Transverse colon (tissue), 4 donors: ENCODE results near the gene HRAS. TPM values are rescaled to one million over a fixed set of nuclear protein-coding genes. Genes with fewer than 3 reads are reported as not detected.

ENCODE experiments used
- DNase-seq: peaks from one replicate; pipeline ENCODE4 v3.0.0-alpha.2; 2019
- H3K27ac ChIP-seq, 4 donors: fragments of 200-600 bp; sonication (generic); 2 replicates each; pipeline ENCODE4 v1.5.1; 2016 to 2018; ENCODE audit warnings: inconsistent platforms in 4 of 4
- H3K27me3 ChIP-seq: fragments of 200-600 bp; sonication (generic); 2 replicates; pipeline ENCODE4 v1.5.1; 2017; ENCODE audit warnings: inconsistent platforms
- H3K36me3 ChIP-seq, 4 donors: fragments of 200-600 bp; sonication (generic); 2 replicates each; pipeline ENCODE4 v1.5.1; 2017 to 2019; ENCODE audit warnings: inconsistent platforms in 4 of 4
- H3K4me1 ChIP-seq, 4 donors: fragments of 200-600 bp; sonication (generic); 2 replicates each; pipeline ENCODE4 v1.5.1; 2017 to 2020; ENCODE audit warnings: inconsistent platforms in 4 of 4
- H3K4me3 ChIP-seq, 4 donors: fragments of 200-600 bp; sonication (generic); 1 replicate in 1 of 4; 2 replicates in 3 of 4; pipeline versions ENCODE4 v1.5.1 to v1.6.1; 2017 to 2019; ENCODE audit warnings: inconsistent platforms in 4 of 4
- H3K9me3 ChIP-seq, 2 donors: fragments of 200-600 bp; sonication (generic); 2 replicates each; pipeline ENCODE4 v1.5.1; 2017 to 2019; ENCODE audit warnings: inconsistent platforms in 2 of 2
- EP300 ChIP-seq: sonication (generic); formaldehyde crosslinking; IDR thresholded peaks from one replicate; pipeline ENCODE4 v1.6.1; 2017; ENCODE audit warnings: antibody characterized with exemption, low read depth
- POLR2A ChIP-seq: fragments of 450-650 bp; IDR thresholded peaks from one replicate; pipeline ENCODE4 v1.6.1; 2016; ENCODE audit warnings: antibody characterized with exemption, mild to moderate bottlenecking, moderate library complexity
- POLR2AphosphoS5 ChIP-seq, 3 donors: sonication (generic); formaldehyde crosslinking; IDR thresholded peaks; one replicate each; pipeline ENCODE4 v1.6.1; 2016; ENCODE audit warnings: antibody characterized with exemption in 3 of 3
- WGBS, 2 donors: methylation state at CpG; one replicate each; pipeline ENCODE4 v1.1.5; 2018; ENCODE audit warnings: low coverage in 1 of 2; 5-methylcytosine and 5-hydroxymethylcytosine counted together
- in situ Hi-C, 4 donors: fragments of 200-750 bp; cut with MboI; loops; one replicate each; pipeline versions ENCODE4 v1.15.0 to v1.15.1; 2017; ENCODE audit warnings: low sequenced_read_pairs in 3 of 4, low pct_ligation_motif_present in 1 of 4, low pct_unique_long_range_greater_than_20kb in 1 of 4
- intact Hi-C: fragments of 100-400 bp; cut with DNase I; formaldehyde crosslinking; loops from one replicate; pipeline ENCODE4 v1.15.1; 2023; ENCODE audit warnings: low total_unique reads
- small RNA-seq, 4 donors: library from RNA; depleted of rRNA; stranded (forward); fragments of <200 nt; gene quantifications; one replicate each; pipeline ENCODE3, GENCODE V24; 2016
- total RNA-seq, 4 donors: library from RNA; depleted of rRNA; stranded (reverse); fragments of >200 nt; gene quantifications; one replicate each; pipeline ENCODE4 v1.1.0, GENCODE V29; 2016
- TF ChIP-seq, protein P1 (sequence below), 5 experiments: fragments of 200-600 bp in 3 of 5; fragments of 450-650 bp in 2 of 5; sonication (generic) in 3 of 5; IDR thresholded peaks; 1 replicate in 2 of 5; 2 replicates in 3 of 5; pipeline ENCODE4 v1.5.1; 2016 to 2017; ENCODE audit warnings: antibody characterized with exemption in 5 of 5, inconsistent platforms in 3 of 5, mild to moderate bottlenecking in 2 of 5, moderate library complexity in 1 of 5

HRAS gene
- total RNA-seq, 4 donors from 2014 or later, result 31.0 to 57.1 (median 33.9) TPM

DNA sequence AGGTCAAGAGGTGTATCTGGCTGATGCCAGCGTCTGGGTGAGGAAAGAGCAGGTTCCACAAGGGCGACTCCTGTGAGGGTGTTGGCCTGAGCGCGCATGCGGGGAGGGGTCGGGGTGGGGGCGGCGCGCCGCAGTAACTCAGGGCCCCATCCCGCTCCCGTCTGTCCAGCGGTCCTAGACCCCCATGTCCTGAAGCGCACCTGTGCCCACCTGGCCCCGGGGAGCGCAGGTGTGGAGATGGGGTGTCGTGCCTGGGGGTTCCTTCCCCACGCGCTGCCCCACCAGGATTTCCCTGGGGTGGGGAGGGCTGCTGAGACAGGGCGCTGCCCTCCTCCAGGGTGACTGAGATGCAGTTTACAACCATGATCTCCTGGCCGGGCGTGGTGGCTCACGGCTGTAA lies 49.2 kb downstream of the HRAS start:
- H3K27me3 ChIP-seq, result no peaks in the 10 kb centered on the region
- H3K36me3 ChIP-seq, result no peaks in the 10 kb centered on the region
- TF ChIP-seq EP300 (no peak), POLR2A (no peak), POLR2AphosphoS5 (IDR thresholded peaks at IDR 0.05) (no peak)
- TF ChIP-seq, protein P1, sequence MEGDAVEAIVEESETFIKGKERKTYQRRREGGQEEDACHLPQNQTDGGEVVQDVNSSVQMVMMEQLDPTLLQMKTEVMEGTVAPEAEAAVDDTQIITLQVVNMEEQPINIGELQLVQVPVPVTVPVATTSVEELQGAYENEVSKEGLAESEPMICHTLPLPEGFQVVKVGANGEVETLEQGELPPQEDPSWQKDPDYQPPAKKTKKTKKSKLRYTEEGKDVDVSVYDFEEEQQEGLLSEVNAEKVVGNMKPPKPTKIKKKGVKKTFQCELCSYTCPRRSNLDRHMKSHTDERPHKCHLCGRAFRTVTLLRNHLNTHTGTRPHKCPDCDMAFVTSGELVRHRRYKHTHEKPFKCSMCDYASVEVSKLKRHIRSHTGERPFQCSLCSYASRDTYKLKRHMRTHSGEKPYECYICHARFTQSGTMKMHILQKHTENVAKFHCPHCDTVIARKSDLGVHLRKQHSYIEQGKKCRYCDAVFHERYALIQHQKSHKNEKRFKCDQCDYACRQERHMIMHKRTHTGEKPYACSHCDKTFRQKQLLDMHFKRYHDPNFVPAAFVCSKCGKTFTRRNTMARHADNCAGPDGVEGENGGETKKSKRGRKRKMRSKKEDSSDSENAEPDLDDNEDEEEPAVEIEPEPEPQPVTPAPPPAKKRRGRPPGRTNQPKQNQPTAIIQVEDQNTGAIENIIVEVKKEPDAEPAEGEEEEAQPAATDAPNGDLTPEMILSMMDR (IDR thresholded peaks at IDR 0.05), result no peak
- H3K4me1 ChIP-seq, result peaks cover 0 to 5% (median 4%) of the 10 kb centered on the region in 4 donors
- no peak overlapping the region for H3K4me3 ChIP-seq
- H3K27ac ChIP-seq, result no peak overlapping the region
- DNase-seq, result no peak
- WGBS, 2 donors, result 54 to 86% methylated on average over 3 of the region's 23 CpGs
- in situ Hi-C loops, result no loop called here
- intact Hi-C loops, result no loop called here
- H3K9me3 ChIP-seq, result no peaks in the 10 kb centered on the region

DNA sequence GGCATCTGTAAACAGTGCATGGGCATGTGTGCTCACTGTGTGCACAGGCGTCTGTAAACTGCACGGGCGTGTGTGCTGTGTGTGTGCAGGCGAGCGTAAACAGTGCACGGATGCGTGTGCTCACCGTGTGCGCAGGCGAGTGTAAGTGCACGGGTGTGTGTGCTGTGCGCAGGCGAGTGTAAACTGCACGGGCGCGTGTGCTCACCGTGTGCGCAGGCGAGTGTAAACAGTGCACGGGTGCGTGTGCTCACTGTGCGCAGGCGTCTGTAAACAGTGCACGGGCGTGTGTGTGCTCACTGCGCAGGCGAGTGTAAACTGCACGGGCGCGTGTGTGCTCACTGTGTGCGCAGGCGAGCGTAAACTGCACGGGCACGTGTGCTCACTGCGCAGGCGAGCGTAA lies 50.8 kb downstream of the HRAS start:
- no peak overlapping the region for H3K27ac ChIP-seq
- peaks cover 0 to 5% (median 4%) of the 10 kb centered on the region in 4 donors for H3K4me1 ChIP-seq
- DNase-seq, result no peak
- in situ Hi-C loops (no loop called here), intact Hi-C loops (no loop called here)
- TF ChIP-seq POLR2AphosphoS5 (IDR thresholded peaks at IDR 0.05), result no peak
- TF ChIP-seq, protein P1 (IDR thresholded peaks at IDR 0.05), result no peak
- TF ChIP-seq POLR2A, result no peak
- TF ChIP-seq EP300, result no peak
- H3K9me3 ChIP-seq, result no peaks in the 10 kb centered on the region
- H3K27me3 ChIP-seq, result no peaks in the 10 kb centered on the region
- 95% methylated on average over 38 of the region's 38 CpGs; no CpG with 5 or more reads in 1 of the 2 donors for WGBS, 2 donors
- H3K36me3 ChIP-seq, result no peaks in the 10 kb centered on the region
- no peak overlapping the region for H3K4me3 ChIP-seq

Small RNA genes lying within 50 kb of the gene (small RNA-seq; reads per million reads assigned to genes)
- 11.8 to 199 (median 54.1) reads per million in 4 donors for gene MIR210

Other genes with a start within 250 kb of the HRAS start
- gene PGGHG, start 246.4 kb downstream of the HRAS start, total RNA-seq, result 100 to 1,000 TPM in 1 of 4 donors, 10 to 100 TPM in 3; 15.4 to 117 (median 30.8) TPM
- gene IFITM5, start 236.1 kb downstream of the HRAS start, total RNA-seq, result not detected
- gene IFITM2, start 227.8 kb downstream of the HRAS start, total RNA-seq, result 10 to 100 TPM; 19.1 to 78.6 (median 49.8) TPM
- 100 to 1,000 TPM in 1 of 4 donors, 10 to 100 TPM in 3; 19.9 to 109 (median 60.5) TPM for gene IFITM1, start 221.5 kb downstream of the HRAS start, total RNA-seq
- gene IFITM3, start 214.7 kb downstream of the HRAS start, total RNA-seq, result 100 to 1,000 TPM in 3 of 4 donors, 10 to 100 TPM in 1; 88.2 to 139 (median 123) TPM
- gene B4GALNT4, start 166.1 kb downstream of the HRAS start, total RNA-seq, result 1 to 10 TPM in 2 of 4 donors, under 1 TPM in 1, not detected in 1; 0.82 to 3.0 (median 1.3) TPM
- gene PKP3, start 141.4 kb downstream of the HRAS start, total RNA-seq, result 100 to 1,000 TPM; 159 to 359 (median 200) TPM
- 100 to 1,000 TPM; 107 to 344 (median 148) TPM for gene SIGIRR, start 120.6 kb downstream of the HRAS start, total RNA-seq
- gene ANO9, start 93.6 kb downstream of the HRAS start, total RNA-seq, result 100 to 1,000 TPM; 117 to 490 (median 296) TPM
- 100 to 1,000 TPM in 2 of 4 donors, 10 to 100 TPM in 2; 28.5 to 264 (median 76.0) TPM for gene PTDSS2, start 85.3 kb downstream of the HRAS start, total RNA-seq
- 100 to 1,000 TPM; 151 to 309 (median 198) TPM for gene RNH1, start 28.3 kb downstream of the HRAS start, total RNA-seq
- gene LRRC56, start 2.0 kb upstream of the HRAS start, total RNA-seq, result 1 to 10 TPM; 2.3 to 8.4 (median 3.1) TPM
- gene LMNTD2, start 25.2 kb upstream of the HRAS start, total RNA-seq, result 10 to 100 TPM; 14.8 to 89.0 (median 16.6) TPM
- gene RASSF7, start 25.4 kb upstream of the HRAS start, total RNA-seq, result 100 to 1,000 TPM; 131 to 247 (median 213) TPM
- 10 to 100 TPM; 28.4 to 60.6 (median 43.2) TPM for gene PHRF1, start 40.9 kb upstream of the HRAS start, total RNA-seq
- 100 to 1,000 TPM in 1 of 4 donors, 10 to 100 TPM in 3; 40.4 to 122 (median 49.9) TPM for gene IRF7, start 80.4 kb upstream of the HRAS start, total RNA-seq
- gene CDHR5, start 89.4 kb upstream of the HRAS start, total RNA-seq, result 1,000 to 10,000 TPM in 1 of 4 donors, 100 to 1,000 TPM in 3; 256 to 1,063 (median 597) TPM
- gene SCT, start 91.6 kb upstream of the HRAS start, total RNA-seq, result not detected
- not detected for gene DRD4, start 101.7 kb upstream of the HRAS start, total RNA-seq
- gene DEAF1, start 159.6 kb upstream of the HRAS start, total RNA-seq, result 10 to 100 TPM; 24.4 to 84.5 (median 34.0) TPM
- gene TMEM80, start 160.2 kb upstream of the HRAS start, total RNA-seq, result 100 to 1,000 TPM in 1 of 4 donors, 10 to 100 TPM in 3; 19.3 to 121 (median 41.8) TPM
- 1,000 to 10,000 TPM in 1 of 4 donors, 100 to 1,000 TPM in 3; 257 to 1,130 (median 322) TPM for gene EPS8L2, start 170.7 kb upstream of the HRAS start, total RNA-seq
- gene TALDO1, start 211.9 kb upstream of the HRAS start, total RNA-seq, result 100 to 1,000 TPM; 124 to 164 (median 141) TPM
- 100 to 1,000 TPM in 1 of 4 donors, 10 to 100 TPM in 3; 28.0 to 239 (median 38.4) TPM for gene GATD1, start 241.9 kb upstream of the HRAS start, total RNA-seq